Stomach (tissue), 9 donors: ENCODE measurements around the gene AK9. TPM values are rescaled to one million over a fixed set of nuclear protein-coding genes. Genes with fewer than 3 reads are reported as not detected.

Experiments
- DNase-seq, 2 donors: peaks; one replicate each; pipeline versions ENCODE4 v3.0.0 to v3.0.0-alpha.2; 2013 to 2019
- H3K27ac ChIP-seq, 5 donors: fragments of 200-600 bp in 4 of 5; sonication (generic) in 4 of 5; one replicate each; pipeline ENCODE4 v1.5.1; 2013 to 2019; ENCODE audit warnings: mild to moderate bottlenecking in 1 of 5, moderate library complexity in 1 of 5
- H3K27me3 ChIP-seq, 3 donors: fragments of 200-600 bp; sonication (generic); one replicate each; pipeline ENCODE4 v1.5.1; 2017 to 2019; ENCODE audit warnings: mixed run types in 1 of 3
- H3K36me3 ChIP-seq, 4 donors: fragments of 200-600 bp; sonication (generic); 1 replicate in 3 of 4; 2 replicates in 1 of 4; pipeline ENCODE4 v1.5.1; 2016 to 2019
- H3K4me1 ChIP-seq, 4 donors: fragments of 200-600 bp; sonication (generic); one replicate each; pipeline ENCODE4 v1.5.1; 2016 to 2019
- H3K4me3 ChIP-seq, 4 donors: fragments of 200-600 bp; sonication (generic) in 3 of 4; one replicate each; pipeline ENCODE4 v1.5.1; 2016 to 2019; ENCODE audit warnings: mild to moderate bottlenecking in 1 of 4
- H3K9me3 ChIP-seq, 4 donors: fragments of 200-600 bp; sonication (generic); one replicate each; pipeline ENCODE4 v1.5.1; 2016 to 2019
- CTCF ChIP-seq, 7 experiments: fragments of 450-650 bp in 4 of 7; fragments of 200-600 bp in 3 of 7; sonication (generic) in 3 of 7; IDR thresholded peaks; one replicate each; pipeline ENCODE4 v1.5.1; 2016 to 2019; ENCODE audit warnings: antibody characterized with exemption in 7 of 7, control low read depth in 2 of 7, mild to moderate bottlenecking in 1 of 7
- EP300 ChIP-seq: sonication (generic); formaldehyde crosslinking; IDR thresholded peaks from one replicate; pipeline ENCODE4 v1.6.1; 2017; ENCODE audit warnings: antibody characterized with exemption
- POLR2A ChIP-seq, 4 donors: fragments of 450-650 bp; IDR thresholded peaks; one replicate each; pipeline ENCODE4 v1.6.1; 2016; ENCODE audit warnings: antibody characterized with exemption in 4 of 4, control low read depth in 2 of 4, mild to moderate bottlenecking in 1 of 4, moderate library complexity in 1 of 4
- POLR2AphosphoS5 ChIP-seq, 3 donors: sonication (generic); formaldehyde crosslinking; IDR thresholded peaks; one replicate each; pipeline ENCODE4 v1.6.1; 2016; ENCODE audit warnings: antibody characterized with exemption in 3 of 3
- WGBS, 5 donors: extraction: QIAGEN DNeasy Blood & Tissue Kit in 3 of 5; methylation state at CpG; one replicate each; pipeline versions ENCODE4 v1.1.5 to v1.1.7; 2013 to 2018; 5-methylcytosine and 5-hydroxymethylcytosine counted together
- intact Hi-C: fragments of 100-400 bp; cut with DNase I; formaldehyde crosslinking; loops from one replicate; pipeline ENCODE4 v1.15.1; 2023; ENCODE audit warnings: low total_unique reads
- polyA plus RNA-seq, 3 donors: library from polyadenylated mRNA; stranded (reverse); fragments of 200-250 nt; gene quantifications; one replicate each; pipeline ENCODE4 v1.2.3, GENCODE V29; 2013
- total RNA-seq, 5 donors: library from RNA; depleted of rRNA; stranded (reverse); fragments of >200 nt; gene quantifications; one replicate each; pipeline versions ENCODE4 v1.1.0 to v1.2.3, GENCODE V29; 2014 to 2016
- donor health status: healthy with polysubstance abuse.
- donor health status: Bipolar disorder and iron deficiency.
- donor health status: healthy.

Gene AK9
- total and polyA plus RNA-seq, 8 donors: 3.8 to 20.3 (median 9.1) TPM

GRCh38 chr6:109653264-109653663 is 37.7 kb downstream of the AK9 start:
- 48 to 53% (median 49%) methylated on average over 5 of the region's 5 CpGs for WGBS, 5 donors
- intact Hi-C loops: no loop called here

GRCh38 chr6:109644131-109644530 is 46.9 kb downstream of the AK9 start:
- intact Hi-C loops: no loop called here
- TF ChIP-seq POLR2AphosphoS5 (IDR thresholded peaks at IDR 0.05): no peak
- no peak for TF ChIP-seq CTCF (IDR thresholded peaks at IDR 0.05)
- TF ChIP-seq POLR2A (IDR thresholded peaks at IDR 0.05): no peak
- TF ChIP-seq EP300: no peak
- DNase-seq: no peak
- Histone ChIP-seq H3K27me3 (no peaks in the 10 kb centered on the region), H3K4me3 (no peak overlapping the region), H3K4me1 (no peaks in the 10 kb centered on the region), H3K36me3 (peaks cover 0 to 48% (median 33%) of the 10 kb centered on the region in 4 donors), H3K9me3 (peaks cover 0 to 15% (median 0%) of the 10 kb centered on the region in 4 donors), H3K27ac (no peak overlapping the region)
- 82 to 93% (median 92%) methylated on average over 2 of the region's 2 CpGs for WGBS, 5 donors

More at GRCh38 chr6:109653264-109653663, 37.7 kb downstream of the AK9 start:
- TF ChIP-seq POLR2AphosphoS5 (IDR thresholded peaks at IDR 0.05) (no peak), POLR2A (IDR thresholded peaks at IDR 0.05) (no peak), EP300 (no peak), CTCF (IDR thresholded peaks at IDR 0.05) (no peak)
- H3K4me3 ChIP-seq: no peak overlapping the region
- H3K9me3 ChIP-seq: no peaks in the 10 kb centered on the region
- H3K4me1 ChIP-seq: no peaks in the 10 kb centered on the region
- H3K27me3 ChIP-seq: no peaks in the 10 kb centered on the region
- H3K36me3 ChIP-seq: peaks cover 0 to 28% (median 7%) of the 10 kb centered on the region in 4 donors
- no peak overlapping the region for H3K27ac ChIP-seq
- DNase-seq: no peak

DNA sequence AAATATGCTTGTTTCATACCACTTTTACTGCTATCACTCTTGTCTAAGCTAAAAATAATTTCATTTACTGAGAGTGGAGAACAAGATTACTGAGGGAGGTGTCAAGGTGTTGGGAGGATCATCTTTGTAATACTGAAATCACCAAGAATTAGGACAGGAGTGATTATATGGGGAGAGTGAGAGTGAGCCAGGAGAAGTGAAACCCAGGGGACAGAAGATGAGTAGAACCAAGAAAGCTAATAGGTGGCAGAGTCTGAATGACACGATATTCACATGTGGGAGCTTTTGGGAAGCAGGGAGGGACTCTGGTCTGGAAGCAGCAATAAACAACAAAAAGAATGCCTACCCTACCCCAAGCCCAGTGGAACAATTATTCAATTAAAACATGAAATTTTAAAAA is 58.6 kb downstream of the AK9 start:
- DNase-seq: no peak
- Histone ChIP-seq H3K27ac (no peak overlapping the region), H3K27me3 (no peaks in the 10 kb centered on the region), H3K9me3 (no peaks in the 10 kb centered on the region), H3K4me3 (no peak overlapping the region), H3K36me3 (peaks cover 0 to 30% (median 15%) of the 10 kb centered on the region in 4 donors), H3K4me1 (no peaks in the 10 kb centered on the region)
- TF ChIP-seq POLR2AphosphoS5 (IDR thresholded peaks at IDR 0.05) (no peak), CTCF (IDR thresholded peaks at IDR 0.05) (no peak), POLR2A (IDR thresholded peaks at IDR 0.05) (no peak), EP300 (no peak)
- intact Hi-C loops: no loop called here
- 81 to 92% (median 89%) methylated on average over 1 of the region's 1 CpG for WGBS, 5 donors

- H3K4me3 ChIP-seq: no peak overlapping the region
- no peaks in the 10 kb centered on the region for H3K4me1 ChIP-seq
- 93 to 100% (median 96%) methylated on average over 1 of the region's 1 CpG for WGBS, 5 donors
- H3K9me3 ChIP-seq: no peaks in the 10 kb centered on the region
- TF ChIP-seq CTCF (IDR thresholded peaks at IDR 0.05): no peak
- no peak overlapping the region for H3K27ac ChIP-seq
- intact Hi-C loops: no loop called here
- peaks cover 0 to 30% (median 15%) of the 10 kb centered on the region in 4 donors for H3K36me3 ChIP-seq
- no peak for DNase-seq
- no peaks in the 10 kb centered on the region for H3K27me3 ChIP-seq
Observed at GRCh38 chr6:109631403-109631802, 59.6 kb downstream of the AK9 start.
